SW 1271 (cell line): Measurements from ENCODE around the gene ERG28.
"Not testable (repeated sequence)": the region's sequence is repeated elsewhere in the genome, so short reads cannot be mapped to it uniquely, and the experiment has no call there.

Experiments used
- DNase-seq, 2 experiments: peaks; one replicate each; lab custom pipeline; 2025; lab: John Stamatoyannopoulos, UW

ERG28 gene, protein sequence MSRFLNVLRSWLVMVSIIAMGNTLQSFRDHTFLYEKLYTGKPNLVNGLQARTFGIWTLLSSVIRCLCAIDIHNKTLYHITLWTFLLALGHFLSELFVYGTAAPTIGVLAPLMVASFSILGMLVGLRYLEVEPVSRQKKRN

DNA sequence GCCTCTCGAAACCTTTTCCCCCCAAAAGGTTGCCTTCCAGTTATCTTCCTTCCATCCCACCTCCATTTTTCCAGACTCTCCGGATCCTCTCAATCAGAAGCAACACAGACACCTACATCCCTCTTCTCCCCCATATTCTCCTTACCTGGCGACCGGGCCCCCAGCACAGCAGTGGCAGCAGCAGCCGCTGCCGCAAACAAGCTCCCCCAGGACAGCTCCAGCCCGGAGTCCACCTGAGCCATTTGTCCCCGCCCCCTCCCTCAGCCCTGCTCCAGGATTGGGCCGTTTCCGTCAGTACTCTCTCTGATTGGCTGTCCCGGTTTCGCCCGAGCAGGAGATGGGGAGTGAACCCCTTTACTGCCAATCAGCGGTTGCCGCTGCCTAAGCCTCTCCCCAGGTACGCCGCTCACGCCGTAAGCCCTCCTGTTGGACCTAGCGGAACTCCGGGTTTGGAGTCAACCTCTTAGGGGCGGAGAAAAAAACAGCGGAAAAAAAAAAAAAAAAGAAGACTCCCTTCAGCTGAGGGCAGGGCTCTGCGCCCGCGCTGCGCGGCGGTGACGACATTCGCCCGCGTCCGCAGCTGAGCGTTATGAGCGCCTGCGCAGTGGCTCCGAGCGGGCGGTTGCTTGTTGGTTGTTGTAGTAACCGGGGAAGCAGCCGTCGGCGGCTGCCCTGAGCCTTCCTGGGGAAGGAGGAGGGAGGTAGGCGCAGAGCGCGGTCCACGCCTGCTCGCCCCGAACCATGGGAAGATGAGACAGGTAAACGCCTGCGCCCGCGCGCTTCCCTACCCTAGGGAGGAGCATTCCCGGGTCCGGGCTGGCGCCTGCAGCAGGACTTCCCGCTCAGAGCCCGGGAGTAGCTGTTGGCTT, at the start of gene ERG28, which contains the start of gene TTLL5:
TSS of gene ERG28 (minus strand) at position 247 of the 869 bp plus-strand sequence. CDS start 3,374 bp downstream, outside the sequence.
TSS of gene TTLL5 (plus strand) at position 617 of the 869 bp plus-strand sequence. CDS start 1,904 bp downstream, outside the sequence.
- peak; percentile 99 for DNase-seq

GRCh38 chr14:75709207-75709812, 48.6 kb upstream of the ERG28 start:
- peak in 1 of 2 experiments; percentile 73 for DNase-seq

DNA sequence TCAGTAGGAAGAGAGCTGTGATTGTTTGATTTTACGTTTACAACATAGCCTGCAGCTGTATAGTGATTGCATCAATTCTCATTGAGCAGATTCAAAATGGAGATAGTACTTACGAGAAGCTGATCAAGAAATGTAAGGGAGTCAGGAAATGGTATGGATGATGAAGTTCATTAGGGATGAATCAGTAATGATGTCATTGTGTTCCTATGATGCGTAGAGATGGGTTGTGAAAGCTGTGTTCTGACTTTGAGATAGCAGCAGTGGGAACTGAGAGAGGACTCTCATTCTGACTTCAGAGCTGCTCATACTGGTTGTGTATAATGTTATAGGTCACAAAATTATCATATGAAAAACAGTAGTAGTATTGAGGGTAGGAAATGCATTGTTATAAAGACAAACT, 44.3 kb upstream of the ERG28 start:
- DNase-seq, result no peak

DNA sequence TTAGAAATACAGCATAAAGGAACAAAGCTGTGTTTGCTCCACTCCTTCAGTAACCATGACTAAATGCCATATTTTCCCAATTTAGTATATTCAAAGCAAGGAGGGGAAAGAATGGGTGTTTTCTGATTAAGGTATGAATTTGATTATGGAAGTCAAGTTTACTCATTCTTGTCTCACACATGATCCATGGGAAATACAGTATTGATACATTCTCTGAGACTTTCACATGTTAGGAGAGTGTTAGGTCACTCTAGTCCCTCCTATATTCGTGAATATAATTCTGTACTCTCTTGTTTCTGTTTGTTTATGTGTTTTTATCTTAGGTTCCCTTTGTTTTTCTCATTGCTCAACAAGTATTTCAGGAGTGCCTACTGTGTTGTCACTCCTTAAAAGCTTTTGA, 42.8 kb upstream of the ERG28 start:
- no peak for DNase-seq

DNA sequence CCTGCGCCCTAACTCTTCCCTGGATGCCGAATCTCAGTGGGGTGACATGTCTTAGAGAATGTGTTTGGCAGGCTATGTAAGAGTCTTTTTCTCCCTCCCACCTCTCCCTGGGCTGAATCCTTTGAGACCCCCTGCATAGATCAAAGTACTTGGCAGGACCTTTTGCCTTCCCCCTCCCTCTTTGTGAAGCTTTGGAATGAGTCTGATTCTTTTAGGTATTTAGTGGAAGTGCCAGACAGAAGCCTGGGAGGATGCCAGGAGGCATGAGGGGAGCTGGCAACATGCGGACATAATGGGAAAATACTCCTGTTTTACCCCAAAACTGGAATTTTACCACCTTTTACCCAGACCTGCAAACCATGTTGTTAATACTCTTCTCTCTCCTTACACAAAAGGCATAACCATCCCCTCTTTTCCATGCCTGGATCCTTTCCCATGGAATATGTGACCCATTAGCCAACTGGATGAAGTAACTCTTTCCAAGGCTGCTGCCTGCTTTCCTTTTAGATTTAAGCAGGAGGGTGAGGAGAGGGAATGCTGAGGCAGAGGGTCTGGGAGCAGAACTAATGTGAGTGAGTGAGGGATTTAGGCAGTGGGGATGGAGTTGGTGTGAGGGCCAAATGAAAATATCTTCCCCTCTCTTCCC, 42.1 kb upstream of the ERG28 start:
- DNase-seq, result no peak

- no peak for DNase-seq
Observed at GRCh38 chr14:75702122-75702521, 41.4 kb upstream of the ERG28 start.

GRCh38 chr14:75700295-75700694, 39.6 kb upstream of the ERG28 start:
- no peak for DNase-seq

GRCh38 chr14:75699331-75699730, 38.7 kb upstream of the ERG28 start:
- no peak for DNase-seq

DNA sequence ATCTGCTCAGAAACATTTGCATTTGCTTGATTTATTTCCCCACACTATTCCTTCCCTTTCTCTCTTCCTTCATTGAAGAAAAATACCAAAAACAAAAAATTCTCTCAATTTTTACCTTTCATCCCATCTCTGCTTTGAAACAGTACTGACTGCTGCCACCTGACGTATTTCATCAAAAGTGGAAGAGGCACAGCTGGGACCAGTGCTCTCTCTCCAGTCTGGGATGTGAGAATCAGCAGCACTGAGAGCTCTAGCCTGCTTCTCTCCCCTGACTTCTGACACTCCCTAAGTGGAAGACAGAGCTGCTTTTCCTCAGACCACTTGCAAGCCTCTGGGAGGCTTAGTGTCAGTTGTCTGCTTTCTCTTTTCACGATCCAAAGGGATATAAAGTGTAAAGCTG, 37.2 kb upstream of the ERG28 start:
- DNase-seq, result no peak

- DNase-seq, result no peak
Observed at GRCh38 chr14:75697386-75697785, 36.7 kb upstream of the ERG28 start.

DNA sequence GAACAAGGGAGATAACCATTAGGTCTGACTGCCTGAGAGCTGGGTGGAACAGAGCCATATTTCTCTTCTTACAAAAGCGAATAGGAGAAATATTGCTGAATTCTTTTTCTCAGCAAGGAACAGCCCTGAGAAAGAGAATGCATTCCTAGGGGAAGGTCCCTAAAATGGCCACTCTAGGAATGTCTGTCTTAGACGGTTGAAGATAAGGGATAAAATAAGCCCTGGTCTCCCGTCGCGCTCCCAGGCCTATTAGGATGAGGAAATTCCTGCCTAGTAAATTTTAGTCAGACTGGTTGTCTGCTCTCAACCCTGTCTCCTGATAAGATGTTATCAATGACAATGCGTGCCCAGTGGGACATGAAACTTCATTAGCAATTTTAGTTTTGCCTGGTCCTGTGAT, 34.3 kb upstream of the ERG28 start:
- DNase-seq, result not testable (repeated sequence)

GRCh38 chr14:75690010-75690409, 29.3 kb upstream of the ERG28 start:
- no peak for DNase-seq

GRCh38 chr14:75689012-75689411, 28.3 kb upstream of the ERG28 start:
- DNase-seq, result no peak

- no peak for DNase-seq
Observed at GRCh38 chr14:75685910-75686309, 25.2 kb upstream of the ERG28 start.

- DNase-seq, result no peak
Observed at GRCh38 chr14:75675265-75675960, 14.7 kb upstream of the ERG28 start.

- DNase-seq, result no peak
Observed at GRCh38 chr14:75673345-75674035, 12.8 kb upstream of the ERG28 start.

DNA sequence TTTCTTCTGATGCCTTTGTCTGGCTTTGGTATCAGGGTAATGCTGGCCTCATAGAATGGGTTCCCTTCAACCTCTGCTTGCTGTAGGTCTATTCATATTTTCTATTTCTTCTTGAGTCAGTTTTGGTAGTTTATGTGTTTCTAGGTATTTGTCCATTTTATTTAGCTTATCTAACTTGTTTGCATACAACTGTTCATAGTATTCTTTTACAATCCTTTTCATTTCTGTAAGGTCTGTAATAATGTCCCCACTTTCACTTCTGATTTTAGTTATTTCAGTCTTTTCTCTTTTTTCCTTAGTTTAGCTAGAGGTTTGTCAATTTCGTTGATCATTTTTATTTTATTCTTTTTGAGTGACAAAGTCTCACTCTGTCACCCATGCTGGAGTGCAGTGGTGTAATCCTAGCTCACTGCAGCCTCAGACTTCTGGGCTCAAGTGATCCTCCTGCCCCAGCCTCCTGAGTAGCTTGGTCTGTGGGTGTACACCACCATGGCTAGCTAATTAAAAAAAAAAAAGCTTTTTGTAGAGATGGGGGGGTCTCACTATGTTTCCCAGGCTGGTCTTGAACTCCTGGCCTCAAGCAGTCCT, 12.0 kb upstream of the ERG28 start:
- no peak for DNase-seq

DNA sequence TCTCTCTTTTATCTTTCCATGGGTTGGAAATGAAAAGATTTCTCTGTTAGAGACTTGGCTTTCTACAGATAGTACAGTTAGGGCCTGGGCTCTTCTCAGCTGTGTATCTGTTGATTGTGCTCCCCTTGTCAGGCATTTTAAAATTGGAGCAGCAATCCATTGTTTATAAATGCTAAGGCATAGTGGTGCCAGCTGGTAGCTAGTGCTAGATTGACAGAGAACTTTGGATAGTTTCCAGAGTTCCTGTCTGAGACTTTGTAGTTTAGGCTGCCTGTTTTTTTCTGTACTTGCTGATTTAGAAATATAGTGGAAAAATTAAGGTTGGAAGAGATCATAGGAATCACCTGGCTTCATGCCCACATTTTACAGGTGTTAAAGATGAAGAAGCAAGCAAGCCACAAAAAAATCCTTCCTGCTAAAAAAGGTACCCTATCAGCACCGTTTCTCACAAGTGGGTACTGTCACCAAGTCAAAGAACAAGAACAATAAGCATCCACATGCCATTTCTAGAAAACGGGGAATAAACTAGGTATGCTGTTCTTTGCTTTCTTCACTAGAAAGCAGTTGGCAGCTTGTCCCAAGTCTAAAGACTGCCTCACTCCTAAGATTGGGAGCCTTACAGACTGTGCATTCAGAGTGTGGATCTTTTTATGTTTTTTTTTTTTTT, 6.6 kb upstream of the ERG28 start:
- DNase-seq, result no peak

DNA sequence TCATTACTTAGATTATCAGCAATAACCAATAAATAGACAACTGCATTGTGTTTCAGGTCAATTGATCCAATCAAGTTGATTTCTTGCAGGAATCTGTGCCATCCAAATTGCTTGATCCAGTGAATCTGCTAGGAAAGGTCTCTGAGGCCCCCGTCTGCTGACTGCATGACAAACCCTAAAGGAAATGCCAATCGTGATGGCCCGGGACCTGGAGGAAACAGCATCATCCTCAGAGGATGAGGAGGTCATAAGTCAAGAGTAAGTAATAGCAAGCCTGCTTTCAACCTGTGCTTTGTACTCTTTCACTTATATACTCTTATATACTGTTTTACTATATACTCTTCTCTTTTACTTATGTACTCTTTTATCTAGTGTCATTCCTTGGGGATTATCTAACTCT, 2.3 kb upstream of the ERG28 start:
- no peak for DNase-seq

DNA sequence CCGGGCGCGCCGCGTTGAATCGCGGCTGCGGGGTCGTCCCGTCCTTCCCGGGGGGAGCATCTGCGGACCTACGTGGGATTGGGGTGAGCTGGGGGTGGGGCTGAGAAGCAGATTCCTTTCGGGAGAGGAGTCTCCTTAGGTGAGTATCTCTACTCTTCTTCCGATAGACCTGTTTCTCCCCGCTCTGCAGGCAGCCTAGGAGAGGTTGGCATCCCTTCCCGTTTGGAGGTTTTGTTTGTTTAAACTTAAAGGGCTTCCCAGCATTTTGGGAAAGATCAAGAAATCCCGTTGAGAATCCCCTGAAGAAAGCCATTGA, 781 bp upstream of the ERG28 start:
- DNase-seq, result no peak

- no peak for DNase-seq
Observed at GRCh38 chr14:75660238-75660629, 442 bp downstream of the ERG28 start.
